Activated CD4-positive, alpha-beta memory T cell treated with anti-CD3 and anti-CD28 coated beads for 36 hours (primary cell): ENCODE data around the gene MYL3. TPM values are rescaled to one million over a fixed set of nuclear protein-coding genes. Genes with fewer than 3 reads are reported as not detected.

ENCODE experiments used
- CTCF ChIA-PET: fragments of 350-600 bp; sonication (Branson Sonifier 250); formaldehyde crosslinking; loops from one replicate; lab custom pipeline; 2021; ENCODE audit warnings: antibody characterized with exemption, inconsistent platforms; lab: Charles Lee
- POLR2A ChIA-PET: fragments of 350-600 bp; sonication (Branson Sonifier 250); formaldehyde crosslinking; loops from one replicate; lab custom pipeline; 2021; ENCODE audit warnings: antibody characterized with exemption; lab: Charles Lee
- DNase-seq: peaks from one replicate; pipeline ENCODE4 v3.0.0-alpha.2; 2020
- H3K27ac Mint-ChIP-seq: one replicate; pipeline ENCODE4 v1.8.0; 2021; ENCODE audit warnings: mixed read lengths
- H3K27me3 Mint-ChIP-seq: one replicate; pipeline ENCODE4 v1.8.0; 2021; ENCODE audit warnings: mixed read lengths
- H3K36me3 Mint-ChIP-seq: one replicate; pipeline ENCODE4 v1.8.0; 2021; ENCODE audit warnings: mixed read lengths
- H3K4me1 Mint-ChIP-seq: one replicate; pipeline ENCODE4 v1.8.0; 2021; ENCODE audit warnings: low read depth, mixed read lengths
- H3K4me3 Mint-ChIP-seq: one replicate; pipeline ENCODE4 v1.8.0; 2021; ENCODE audit warnings: mild to moderate bottlenecking, mixed read lengths
- H3K9me3 Mint-ChIP-seq: one replicate; pipeline ENCODE4 v1.8.0; 2021; ENCODE audit warnings: mixed read lengths
- intact Hi-C: fragments of 100-400 bp; cut with micrococcal nuclease; formaldehyde crosslinking; loops from one replicate; pipeline ENCODE4 v1.15.1; 2023
- total RNA-seq, 2 experiments: library from RNA; stranded (reverse); gene quantifications; one replicate each; pipeline ENCODE4 v1.2.3, GENCODE V29; 2021

MYL3 gene
- total RNA-seq, 2 experiments from 2014 or later = not detected

DNA sequence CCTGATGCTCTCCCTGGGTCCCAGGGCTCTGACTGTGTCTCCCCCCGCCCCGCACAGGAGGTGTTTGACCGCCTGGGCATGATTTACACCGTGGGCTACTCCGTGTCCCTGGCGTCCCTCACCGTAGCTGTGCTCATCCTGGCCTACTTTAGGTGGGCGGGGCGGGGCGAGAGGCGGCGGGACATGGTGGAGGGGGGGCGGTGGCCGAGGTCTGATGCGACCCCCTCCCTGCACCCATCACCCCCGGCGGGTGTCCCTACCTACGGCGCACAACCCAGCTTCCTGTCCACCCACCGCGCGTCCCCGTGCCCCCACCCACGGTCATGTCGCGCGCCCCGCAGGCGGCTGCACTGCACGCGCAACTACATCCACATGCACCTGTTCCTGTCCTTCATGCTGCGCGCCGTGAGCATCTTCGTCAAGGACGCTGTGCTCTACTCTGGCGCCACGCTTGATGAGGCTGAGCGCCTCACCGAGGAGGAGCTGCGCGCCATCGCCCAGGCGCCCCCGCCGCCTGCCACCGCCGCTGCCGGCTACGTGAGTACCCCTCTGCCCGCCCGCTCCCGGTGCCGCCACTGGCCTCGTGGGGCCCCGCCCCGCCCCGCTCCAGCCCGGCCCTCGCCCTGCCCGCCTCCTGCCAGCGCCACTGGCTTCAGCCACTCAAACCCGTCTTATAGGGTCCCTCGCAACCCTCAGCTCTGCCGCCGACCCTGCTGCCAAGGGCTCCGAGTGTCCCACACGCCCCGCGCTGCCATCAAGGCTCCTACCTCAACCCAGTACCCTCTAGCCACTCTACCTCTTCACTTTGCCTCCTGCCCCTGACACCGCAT lies 35.3 kb upstream of the MYL3 start:
- H3K4me3 Mint-ChIP-seq = no peak overlapping the region
- H3K27me3 Mint-ChIP-seq = peaks cover 26% of the 10 kb centered on the region
- no peaks in the 10 kb centered on the region for H3K9me3 Mint-ChIP-seq
- no peaks in the 10 kb centered on the region for H3K36me3 Mint-ChIP-seq
- POLR2A ChIA-PET = no interaction called here
- H3K27ac Mint-ChIP-seq = no peak overlapping the region
- intact Hi-C loops = no loop called here
- CTCF ChIA-PET = interaction anchor here (1.0 to 3.5 kb wide), 3 partner anchors 10 to 20 kb away, joined by 3 to 15 read pairs (median 4); no protein-coding TSS in a partner anchor
- no peak for DNase-seq
- peaks cover 5% of the 10 kb centered on the region for H3K4me1 Mint-ChIP-seq

DNA sequence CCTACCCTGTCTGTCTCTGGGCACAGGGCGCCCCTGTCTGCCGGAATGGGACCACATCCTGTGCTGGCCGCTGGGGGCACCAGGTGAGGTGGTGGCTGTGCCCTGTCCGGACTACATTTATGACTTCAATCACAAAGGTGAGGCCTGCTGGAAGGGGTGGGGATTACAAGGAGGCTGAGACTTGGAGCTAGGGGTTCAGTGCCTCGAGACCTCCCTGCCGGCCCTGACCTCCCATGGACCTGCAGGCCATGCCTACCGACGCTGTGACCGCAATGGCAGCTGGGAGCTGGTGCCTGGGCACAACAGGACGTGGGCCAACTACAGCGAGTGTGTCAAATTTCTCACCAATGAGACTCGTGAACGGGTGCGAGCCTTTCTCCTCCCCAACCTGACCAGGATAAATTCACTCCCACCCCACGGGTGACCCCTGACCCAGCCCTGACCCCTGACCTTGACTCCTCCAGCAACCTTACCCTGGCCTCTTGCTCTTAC lies 34.6 kb upstream of the MYL3 start:
- POLR2A ChIA-PET = no interaction called here
- no peaks in the 10 kb centered on the region for H3K9me3 Mint-ChIP-seq
- H3K4me3 Mint-ChIP-seq = no peak overlapping the region
- H3K27me3 Mint-ChIP-seq = peaks cover 29% of the 10 kb centered on the region
- intact Hi-C loops = no loop called here
- H3K27ac Mint-ChIP-seq = no peak overlapping the region
- CTCF ChIA-PET = interaction anchor here (1.0 to 3.5 kb wide), 3 partner anchors 9 to 21 kb away, joined by 3 to 15 read pairs (median 4); no protein-coding TSS in a partner anchor
- DNase-seq = no peak
- H3K36me3 Mint-ChIP-seq = no peaks in the 10 kb centered on the region
- H3K4me1 Mint-ChIP-seq = peaks cover 5% of the 10 kb centered on the region

DNA sequence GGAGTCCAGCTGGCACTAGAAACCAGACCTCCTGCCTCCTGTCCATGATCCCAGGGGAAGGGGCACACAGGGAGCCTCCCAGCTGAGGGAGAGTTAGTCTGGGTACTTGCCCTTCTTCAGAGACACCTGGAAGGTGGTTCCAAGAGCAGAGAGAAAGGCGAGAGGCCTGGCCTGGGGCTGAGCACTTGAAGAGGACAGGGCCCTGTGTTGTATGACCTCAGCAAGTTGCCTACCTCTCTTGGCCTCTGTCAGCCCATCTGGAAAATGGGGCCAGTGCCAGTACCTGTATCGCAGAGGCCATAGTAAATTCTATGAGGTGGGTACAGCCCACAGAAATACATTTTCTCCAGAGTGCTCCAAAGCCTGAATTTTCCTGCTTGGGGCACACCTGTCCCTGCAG lies 33.8 kb upstream of the MYL3 start:
- Mint-ChIP-seq H3K27me3 (peaks cover 35% of the 10 kb centered on the region), H3K9me3 (no peaks in the 10 kb centered on the region), H3K4me3 (no peak overlapping the region), H3K4me1 (peaks cover 7% of the 10 kb centered on the region), H3K27ac (no peak overlapping the region), H3K36me3 (no peaks in the 10 kb centered on the region)
- no peak for DNase-seq
- ChIA-PET CTCF (interaction anchor here (0.9 to 3.5 kb wide), 3 partner anchors 12 to 191 kb away, joined by 3 to 15 read pairs (median 4); no protein-coding TSS in a partner anchor), POLR2A (no interaction called here)
- intact Hi-C loops = no loop called here

DNA sequence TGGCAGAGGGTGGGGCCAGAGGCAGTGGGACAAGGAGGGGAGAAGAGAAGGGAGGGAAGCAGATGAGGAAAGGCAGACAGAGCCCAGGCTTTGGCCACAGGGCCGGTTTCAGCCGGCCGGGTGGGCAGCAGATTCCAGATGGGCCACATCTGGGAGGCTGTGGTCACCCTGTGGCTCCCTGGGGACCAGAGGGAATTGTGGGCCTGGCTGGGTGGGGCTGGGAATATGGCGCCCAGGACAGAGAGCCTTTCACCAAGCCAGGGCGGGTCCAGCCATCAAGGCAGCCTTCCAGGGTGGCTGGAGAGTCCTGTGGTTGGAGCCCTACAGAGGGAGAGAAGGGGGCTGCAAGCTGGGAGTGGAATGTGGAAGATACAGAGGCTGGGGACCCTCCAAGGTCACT lies 33.1 kb upstream of the MYL3 start:
- Mint-ChIP-seq H3K4me3 (no peak overlapping the region), H3K4me1 (peaks cover 7% of the 10 kb centered on the region), H3K9me3 (no peaks in the 10 kb centered on the region), H3K27ac (no peak overlapping the region), H3K27me3 (peaks cover 42% of the 10 kb centered on the region), H3K36me3 (no peaks in the 10 kb centered on the region)
- intact Hi-C loops = no loop called here
- ChIA-PET POLR2A (no interaction called here), CTCF (interaction anchor here (0.9 to 3.5 kb wide), 10 partner anchors 10 to 197 kb away, joined by 3 to 15 read pairs (median 4); partner anchors contain the start of gene TMIE)
- DNase-seq = no peak

DNA sequence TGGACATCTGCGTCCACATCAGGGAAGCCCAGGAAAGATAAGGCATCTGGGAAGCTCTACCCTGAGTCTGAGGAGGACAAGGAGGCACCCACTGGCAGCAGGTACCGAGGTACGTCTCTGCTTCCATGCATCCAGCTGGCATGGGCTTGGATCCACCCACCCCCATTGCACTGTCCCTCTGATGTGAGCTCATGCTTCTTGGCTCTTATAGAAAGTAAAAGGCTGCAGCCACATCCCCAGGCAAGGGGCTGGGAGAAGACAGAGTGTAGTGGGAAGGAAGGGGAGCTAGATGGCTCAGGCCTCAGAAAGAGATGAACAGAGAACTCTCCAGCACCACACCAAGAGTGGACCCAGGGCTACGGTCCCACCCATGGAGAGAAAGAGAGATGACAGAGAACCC lies 32.5 kb upstream of the MYL3 start:
- ChIA-PET CTCF (interaction anchor here (0.9 to 3.6 kb wide), 13 partner anchors 10 to 266 kb away, joined by 3 to 19 read pairs (median 4); partner anchors contain the start of gene TMIE), POLR2A (no interaction called here)
- Mint-ChIP-seq H3K36me3 (no peaks in the 10 kb centered on the region), H3K4me1 (peaks cover 7% of the 10 kb centered on the region), H3K27ac (no peak overlapping the region), H3K9me3 (no peaks in the 10 kb centered on the region), H3K4me3 (no peak overlapping the region), H3K27me3 (peaks cover 47% of the 10 kb centered on the region)
- DNase-seq = no peak
- intact Hi-C loops = loop anchor here (1.0 to 2.0 kb wide), 2 partner anchors 29 to 190 kb away; no protein-coding TSS in a partner anchor

DNA sequence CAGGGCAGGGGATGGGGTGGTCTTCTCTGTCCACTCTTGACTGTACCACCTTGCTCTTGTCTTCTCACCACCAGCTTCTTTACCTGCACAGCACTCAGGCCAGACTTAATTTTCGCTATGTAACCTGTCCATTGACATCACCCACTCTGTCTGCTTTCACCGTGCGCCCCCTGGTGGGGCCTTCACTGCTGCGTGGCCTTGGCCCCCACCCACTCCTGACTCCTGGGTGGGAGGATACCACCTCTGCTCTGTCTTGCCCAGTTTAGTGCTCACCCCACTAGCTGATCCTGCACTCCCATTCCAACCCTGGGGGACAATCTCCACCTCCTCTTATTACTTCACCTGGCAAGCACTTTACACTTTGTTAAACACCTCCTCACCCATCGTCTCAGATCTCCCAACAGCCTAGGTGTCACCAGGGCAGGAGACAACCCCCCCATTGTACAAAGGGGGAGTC lies 32.0 kb upstream of the MYL3 start:
- H3K4me1 Mint-ChIP-seq = peaks cover 7% of the 10 kb centered on the region
- no peaks in the 10 kb centered on the region for H3K36me3 Mint-ChIP-seq
- POLR2A ChIA-PET = no interaction called here
- peak; percentile 83 for DNase-seq
- H3K27ac Mint-ChIP-seq = no peak overlapping the region
- intact Hi-C loops = loop anchor here (1.0 to 2.0 kb wide), 2 partner anchors 28 to 190 kb away; no protein-coding TSS in a partner anchor
- H3K27me3 Mint-ChIP-seq = peaks cover 49% of the 10 kb centered on the region
- H3K9me3 Mint-ChIP-seq = no peaks in the 10 kb centered on the region
- CTCF ChIA-PET = interaction anchor here (0.6 to 3.6 kb wide), 24 partner anchors 9 to 266 kb away, joined by 3 to 19 read pairs (median 4); partner anchors contain the start of genes MYL3 and TMIE
- H3K4me3 Mint-ChIP-seq = no peak overlapping the region

DNA sequence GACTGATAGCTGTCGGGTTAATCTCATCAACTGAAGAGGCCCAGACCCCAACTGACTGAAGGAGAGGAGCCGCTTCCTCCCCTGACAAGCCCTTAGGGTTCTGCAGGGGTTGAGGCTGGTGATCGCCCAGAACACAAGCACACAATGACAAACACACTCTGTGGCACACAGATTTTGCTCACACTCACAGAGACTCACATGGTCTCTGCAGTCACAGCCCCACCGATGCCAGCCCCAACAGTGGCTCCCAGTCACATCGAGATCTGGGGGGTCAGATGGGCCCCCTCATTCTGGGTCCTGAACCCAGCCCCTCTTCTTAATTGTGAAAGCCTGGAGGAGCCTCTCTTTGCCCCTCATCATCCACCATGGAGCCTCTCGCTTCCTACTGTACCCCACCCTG lies 31.0 kb upstream of the MYL3 start:
- ChIA-PET CTCF (interaction anchor here (0.9 to 3.6 kb wide), 9 partner anchors 8 to 192 kb away, joined by 3 to 19 read pairs (median 7); partner anchors contain the start of genes MYL3 and TMIE), POLR2A (no interaction called here)
- no peaks in the 10 kb centered on the region for H3K36me3 Mint-ChIP-seq
- no peak overlapping the region for H3K4me3 Mint-ChIP-seq
- no peak overlapping the region for H3K27ac Mint-ChIP-seq
- no peaks in the 10 kb centered on the region for H3K9me3 Mint-ChIP-seq
- no peak for DNase-seq
- H3K4me1 Mint-ChIP-seq = peaks cover 7% of the 10 kb centered on the region
- H3K27me3 Mint-ChIP-seq = peaks cover 48% of the 10 kb centered on the region
- intact Hi-C loops = loop anchor here (2.0 kb wide), 1 partner anchor 27 kb away; no protein-coding TSS in a partner anchor

DNA sequence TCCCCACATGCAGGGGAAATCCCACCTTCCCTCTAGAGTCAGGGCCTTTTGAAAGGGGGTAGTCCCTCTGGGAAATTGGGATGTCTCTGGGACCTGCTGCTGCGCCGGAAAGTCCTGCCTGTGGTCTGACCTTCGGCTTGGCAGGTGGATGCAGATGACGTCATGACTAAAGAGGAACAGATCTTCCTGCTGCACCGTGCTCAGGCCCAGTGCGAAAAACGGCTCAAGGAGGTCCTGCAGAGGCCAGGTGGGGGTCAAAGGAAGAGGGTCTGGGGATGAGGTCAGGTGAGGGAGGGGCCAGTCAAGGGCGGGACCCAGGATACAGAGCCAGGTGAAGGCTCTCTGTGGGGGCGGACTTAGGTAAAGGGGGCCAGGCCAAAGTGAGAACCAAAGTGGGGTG lies 30.5 kb upstream of the MYL3 start:
- POLR2A ChIA-PET = no interaction called here
- no peak overlapping the region for H3K27ac Mint-ChIP-seq
- no peaks in the 10 kb centered on the region for H3K9me3 Mint-ChIP-seq
- no peak for DNase-seq
- CTCF ChIA-PET = interaction anchor here (1.7 to 3.6 kb wide), 4 partner anchors 27 to 190 kb away, joined by 4 to 19 read pairs (median 15); no protein-coding TSS in a partner anchor
- no peaks in the 10 kb centered on the region for H3K36me3 Mint-ChIP-seq
- peaks cover 5% of the 10 kb centered on the region for H3K4me1 Mint-ChIP-seq
- peaks cover 44% of the 10 kb centered on the region for H3K27me3 Mint-ChIP-seq
- no peak overlapping the region for H3K4me3 Mint-ChIP-seq
- intact Hi-C loops = loop anchor here (2.0 kb wide), 1 partner anchor 27 kb away; no protein-coding TSS in a partner anchor

DNA sequence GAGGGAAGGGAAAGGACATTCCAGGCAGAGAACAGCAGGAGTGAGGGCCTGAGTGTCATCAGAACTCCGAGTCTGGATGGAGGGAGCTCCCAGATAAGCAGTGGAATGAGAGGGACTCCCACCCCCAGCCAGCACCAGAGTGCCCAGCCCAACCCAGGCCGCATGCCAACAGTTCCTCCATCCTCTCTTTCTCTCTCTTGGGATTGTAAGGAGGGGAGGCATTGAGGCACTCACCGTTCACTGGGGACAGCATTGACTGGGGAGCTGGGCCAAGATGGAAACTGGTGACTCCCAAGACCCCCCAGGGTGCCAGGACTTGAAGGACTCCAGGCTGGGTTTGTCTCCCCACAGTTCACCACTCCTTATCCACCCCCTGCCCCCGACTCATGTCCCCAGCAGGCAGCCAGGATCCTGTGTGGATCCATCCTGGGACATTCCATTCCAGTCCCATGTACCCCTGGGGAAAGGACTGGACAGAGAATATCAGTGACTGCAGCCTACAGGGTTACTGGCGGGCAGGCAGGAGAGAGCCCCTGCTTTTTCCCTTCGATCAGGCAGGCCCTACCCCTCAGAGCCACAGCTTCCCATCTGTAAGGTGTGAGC lies 30.0 kb upstream of the MYL3 start:
- Mint-ChIP-seq H3K4me3 (no peak overlapping the region), H3K4me1 (peaks cover 2% of the 10 kb centered on the region), H3K27me3 (peaks cover 41% of the 10 kb centered on the region), H3K27ac (no peak overlapping the region), H3K9me3 (no peaks in the 10 kb centered on the region), H3K36me3 (no peaks in the 10 kb centered on the region)
- ChIA-PET CTCF (interaction anchor here (1.6 to 3.6 kb wide), 4 partner anchors 27 to 190 kb away, joined by 4 to 17 read pairs (median 9); no protein-coding TSS in a partner anchor), POLR2A (no interaction called here)
- intact Hi-C loops = no loop called here
- DNase-seq = no peak

DNA sequence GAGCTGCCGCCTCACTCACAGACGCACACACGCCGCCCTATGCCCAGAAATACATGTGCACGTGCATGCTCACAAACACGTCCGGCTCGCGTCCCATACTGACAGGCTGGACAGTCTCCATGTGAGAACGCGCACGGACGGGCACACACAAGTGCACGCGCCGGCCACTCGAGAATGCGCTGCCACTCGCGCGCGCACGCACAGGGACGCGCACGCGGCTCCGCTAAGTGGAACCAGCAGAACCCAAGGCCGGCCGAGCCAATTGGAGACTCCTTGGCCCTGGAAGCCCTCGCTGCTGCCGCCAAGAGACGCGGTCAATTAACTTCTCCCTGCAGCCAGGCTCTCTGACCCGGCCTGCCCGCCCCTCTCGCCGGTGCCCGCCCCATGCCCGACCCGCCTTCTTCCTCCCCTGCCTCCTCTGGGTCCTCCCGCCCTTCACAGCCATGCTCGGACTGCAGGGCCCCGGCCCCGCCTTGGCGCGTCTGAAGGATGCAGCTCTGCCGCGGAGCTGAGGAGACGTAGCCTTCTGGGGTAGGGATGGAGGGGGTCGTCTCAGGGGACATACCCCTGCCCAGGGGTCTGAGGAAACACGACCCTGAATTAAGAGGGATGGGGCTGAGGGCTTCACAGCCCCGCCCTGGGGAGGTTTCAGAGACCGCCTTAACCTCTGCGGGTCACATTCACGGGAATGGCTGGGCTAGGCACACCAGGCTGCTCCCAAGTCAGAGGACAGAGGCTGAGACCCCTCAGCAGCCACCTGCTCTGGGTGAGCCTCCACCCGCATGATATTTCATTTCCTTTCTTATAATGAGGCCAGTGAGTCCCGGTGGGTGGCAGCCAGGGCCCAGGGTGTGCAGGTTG lies 29.3 kb upstream of the MYL3 start:
- POLR2A ChIA-PET = no interaction called here
- DNase-seq = no peak
- Mint-ChIP-seq H3K27me3 (peaks cover 38% of the 10 kb centered on the region), H3K4me3 (peak overlapping the region; percentile 33), H3K36me3 (no peaks in the 10 kb centered on the region), H3K27ac (no peak overlapping the region), H3K4me1 (peaks cover 2% of the 10 kb centered on the region), H3K9me3 (no peaks in the 10 kb centered on the region)
- CTCF ChIA-PET = interaction anchor here (1.6 to 3.6 kb wide), 3 partner anchors 26 to 189 kb away, joined by 4 to 17 read pairs (median 5); no protein-coding TSS in a partner anchor
- intact Hi-C loops = no loop called here

DNA sequence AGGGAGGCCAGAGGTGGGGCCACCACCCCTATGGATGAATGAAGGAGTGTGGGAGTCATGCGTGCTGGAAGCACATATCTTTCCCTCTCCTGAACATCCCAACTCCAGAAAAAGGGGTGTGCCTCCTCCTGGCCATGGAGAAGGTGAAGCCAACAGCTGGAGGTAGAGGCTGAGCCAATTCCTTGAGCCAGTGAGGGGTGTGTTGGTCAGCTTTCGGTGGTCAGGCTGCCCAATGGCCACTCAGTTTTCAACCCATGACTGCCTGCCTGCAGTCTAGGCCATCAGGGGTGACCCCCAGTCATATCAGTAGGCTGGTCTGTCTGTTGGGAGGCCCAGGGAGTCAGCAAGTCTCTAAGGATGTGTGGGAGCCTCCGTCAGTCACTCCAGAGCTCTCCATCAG lies 27.9 kb upstream of the MYL3 start:
- Mint-ChIP-seq H3K27ac (no peak overlapping the region), H3K9me3 (no peaks in the 10 kb centered on the region), H3K4me1 (peaks cover 2% of the 10 kb centered on the region), H3K4me3 (no peak overlapping the region), H3K36me3 (no peaks in the 10 kb centered on the region), H3K27me3 (peaks cover 34% of the 10 kb centered on the region)
- ChIA-PET CTCF (interaction anchor here (1.1 to 1.4 kb wide), 3 partner anchors 31 to 185 kb away, joined by 3 to 7 read pairs (median 3); no protein-coding TSS in a partner anchor), POLR2A (no interaction called here)
- DNase-seq = no peak
- intact Hi-C loops = no loop called here
